Calu3 (cell line): ENCODE measurements around the gene APBB1. TPM values are rescaled to one million over a fixed set of nuclear protein-coding genes. Genes with fewer than 3 reads are reported as not detected.
"Not testable (repeated sequence)": the region's sequence is repeated elsewhere in the genome, so short reads cannot be mapped to it uniquely, and the experiment has no call there.

Experiments
- BruUV-seq: library from RNA; stranded (reverse); fragments of 400-500 nt; replicated peaks from 2 replicates; lab custom pipeline; 2021; lab: Mats Ljungman, UMichigan
- CTCF ChIA-PET: fragments of 300-600 bp; sonication (Branson Sonifier 250); formaldehyde crosslinking; loops from one replicate; lab custom pipeline; 2022; ENCODE audit warnings: antibody characterized with exemption; lab: Charles Lee
- DNase-seq: peaks from one replicate; pipeline ENCODE4 v3.0.0; 2022
- H3K27ac Mint-ChIP-seq: one replicate; pipeline ENCODE4 v1.8.0; 2022; ENCODE audit warnings: mixed read lengths; ENCODE audit not compliant: unreplicated experiment
- H3K27me3 Mint-ChIP-seq: one replicate; pipeline ENCODE4 v1.8.0; 2022; ENCODE audit warnings: mixed read lengths; ENCODE audit not compliant: unreplicated experiment
- H3K36me3 Mint-ChIP-seq: one replicate; pipeline ENCODE4 v1.8.0; 2022; ENCODE audit warnings: mild to moderate bottlenecking, moderate library complexity, mixed read lengths; ENCODE audit not compliant: insufficient read depth, unreplicated experiment
- H3K4me1 Mint-ChIP-seq: one replicate; pipeline ENCODE4 v1.8.0; 2022; ENCODE audit warnings: mild to moderate bottlenecking, low read depth, mixed read lengths; ENCODE audit not compliant: unreplicated experiment
- H3K4me3 Mint-ChIP-seq: one replicate; pipeline ENCODE4 v1.8.0; 2022; ENCODE audit warnings: mild to moderate bottlenecking, low read depth, moderate library complexity, mixed read lengths; ENCODE audit not compliant: unreplicated experiment
- H3K9me3 Mint-ChIP-seq: one replicate; pipeline ENCODE4 v1.8.0; 2022; ENCODE audit warnings: low read depth, mixed read lengths; ENCODE audit not compliant: unreplicated experiment
- CTCF ChIP-seq: fragments of 200-600 bp; IDR thresholded peaks from one replicate; pipeline ENCODE4 v1.8.0; 2022; ENCODE audit warnings: antibody characterized with exemption; ENCODE audit not compliant: unreplicated experiment
- intact Hi-C: fragments of 100-400 bp; cut with micrococcal nuclease; formaldehyde crosslinking; loops from one replicate; pipeline ENCODE4 v1.10.0; 2022; ENCODE audit not compliant: unreplicated experiment
- total RNA-seq: library from RNA; stranded (reverse); gene quantifications from 2 replicates; pipeline ENCODE4 v1.2.3, GENCODE V29; 2022

APBB1 gene
- total RNA-seq, 1 experiment from 2014 or later = 2.8 TPM

GRCh38 chr11:6397156-6397555, 21.7 kb downstream of the APBB1 start:
- Mint-ChIP-seq H3K27ac (no peak overlapping the region), H3K4me1 (peaks cover 20% of the 10 kb centered on the region), H3K27me3 (no peaks in the 10 kb centered on the region), H3K4me3 (no peak overlapping the region), H3K36me3 (no peaks in the 10 kb centered on the region), H3K9me3 (no peaks in the 10 kb centered on the region)
- no peak for DNase-seq
- TF ChIP-seq CTCF = no peak
- BruUV-seq = no TSS peak
- intact Hi-C loops = no loop called here
- CTCF ChIA-PET = interaction anchor here (1.0 kb wide), 1 partner anchor 208 kb away, joined by 3 read pairs; no protein-coding TSS in a partner anchor

GRCh38 chr11:6395470-6396060, 23.3 kb downstream of the APBB1 start:
- no peak for TF ChIP-seq CTCF
- H3K4me1 Mint-ChIP-seq = peaks cover 20% of the 10 kb centered on the region
- no peak overlapping the region for H3K27ac Mint-ChIP-seq
- no TSS peak for BruUV-seq
- no peaks in the 10 kb centered on the region for H3K27me3 Mint-ChIP-seq
- intact Hi-C loops = no loop called here
- H3K36me3 Mint-ChIP-seq = peaks cover 6% of the 10 kb centered on the region
- no peaks in the 10 kb centered on the region for H3K9me3 Mint-ChIP-seq
- no peak overlapping the region for H3K4me3 Mint-ChIP-seq
- CTCF ChIA-PET = interaction anchor here (0.6 kb wide), 1 partner anchor 21 kb away, joined by 3 read pairs; no protein-coding TSS in a partner anchor
- DNase-seq = no peak

GRCh38 chr11:6393989-6394670, 24.8 kb downstream of the APBB1 start:
- H3K4me3 Mint-ChIP-seq = no peak overlapping the region
- no peak for DNase-seq
- BruUV-seq = no TSS peak
- peaks cover 21% of the 10 kb centered on the region for H3K36me3 Mint-ChIP-seq
- no peak overlapping the region for H3K27ac Mint-ChIP-seq
- no peak for TF ChIP-seq CTCF
- peaks cover 27% of the 10 kb centered on the region for H3K4me1 Mint-ChIP-seq
- CTCF ChIA-PET = no interaction called here
- intact Hi-C loops = no loop called here
- H3K27me3 Mint-ChIP-seq = no peaks in the 10 kb centered on the region
- H3K9me3 Mint-ChIP-seq = no peaks in the 10 kb centered on the region

- BruUV-seq, H3K27ac Mint-ChIP-seq, DNase-seq, H3K4me3 Mint-ChIP-seq, H3K9me3 Mint-ChIP-seq, H3K27me3 Mint-ChIP-seq, intact Hi-C loops: not testable (repeated sequence)
- peaks cover 22% of the 10 kb centered on the region for H3K36me3 Mint-ChIP-seq
- peaks cover 33% of the 10 kb centered on the region for H3K4me1 Mint-ChIP-seq
- CTCF ChIA-PET = interaction anchor here (0.6 to 0.7 kb wide), 3 partner anchors 47 to 233 kb away, joined by 3 to 5 read pairs (median 5); no protein-coding TSS in a partner anchor
Observed at GRCh38 chr11:6392251-6392650, 26.6 kb downstream of the APBB1 start.
